Activated CD4-positive, alpha-beta memory T cell treated with anti-CD3 and anti-CD28 coated beads for 36 hours (primary cell): Measurements from ENCODE around the gene CCDC78. TPM values are rescaled to one million over a fixed set of nuclear protein-coding genes. Genes with fewer than 3 reads are reported as not detected.

Experiments
- CTCF ChIA-PET: fragments of 350-600 bp; sonication (Branson Sonifier 250); formaldehyde crosslinking; loops from one replicate; lab custom pipeline; 2021; ENCODE audit warnings: antibody characterized with exemption, inconsistent platforms; lab: Charles Lee
- POLR2A ChIA-PET: fragments of 350-600 bp; sonication (Branson Sonifier 250); formaldehyde crosslinking; loops from one replicate; lab custom pipeline; 2021; ENCODE audit warnings: antibody characterized with exemption; lab: Charles Lee
- DNase-seq: peaks from one replicate; pipeline ENCODE4 v3.0.0-alpha.2; 2020
- H3K27ac Mint-ChIP-seq: one replicate; pipeline ENCODE4 v1.8.0; 2021; ENCODE audit warnings: mixed read lengths
- H3K27me3 Mint-ChIP-seq: one replicate; pipeline ENCODE4 v1.8.0; 2021; ENCODE audit warnings: mixed read lengths
- H3K36me3 Mint-ChIP-seq: one replicate; pipeline ENCODE4 v1.8.0; 2021; ENCODE audit warnings: mixed read lengths
- H3K4me1 Mint-ChIP-seq: one replicate; pipeline ENCODE4 v1.8.0; 2021; ENCODE audit warnings: low read depth, mixed read lengths
- H3K4me3 Mint-ChIP-seq: one replicate; pipeline ENCODE4 v1.8.0; 2021; ENCODE audit warnings: mild to moderate bottlenecking, mixed read lengths
- H3K9me3 Mint-ChIP-seq: one replicate; pipeline ENCODE4 v1.8.0; 2021; ENCODE audit warnings: mixed read lengths
- intact Hi-C: fragments of 100-400 bp; cut with micrococcal nuclease; formaldehyde crosslinking; loops from one replicate; pipeline ENCODE4 v1.15.1; 2023
- total RNA-seq, 2 experiments: library from RNA; stranded (reverse); gene quantifications; one replicate each; pipeline ENCODE4 v1.2.3, GENCODE V29; 2021

Gene CCDC78
- total RNA-seq, 2 experiments from 2014 or later = 3.3 to 4.2 TPM

DNA sequence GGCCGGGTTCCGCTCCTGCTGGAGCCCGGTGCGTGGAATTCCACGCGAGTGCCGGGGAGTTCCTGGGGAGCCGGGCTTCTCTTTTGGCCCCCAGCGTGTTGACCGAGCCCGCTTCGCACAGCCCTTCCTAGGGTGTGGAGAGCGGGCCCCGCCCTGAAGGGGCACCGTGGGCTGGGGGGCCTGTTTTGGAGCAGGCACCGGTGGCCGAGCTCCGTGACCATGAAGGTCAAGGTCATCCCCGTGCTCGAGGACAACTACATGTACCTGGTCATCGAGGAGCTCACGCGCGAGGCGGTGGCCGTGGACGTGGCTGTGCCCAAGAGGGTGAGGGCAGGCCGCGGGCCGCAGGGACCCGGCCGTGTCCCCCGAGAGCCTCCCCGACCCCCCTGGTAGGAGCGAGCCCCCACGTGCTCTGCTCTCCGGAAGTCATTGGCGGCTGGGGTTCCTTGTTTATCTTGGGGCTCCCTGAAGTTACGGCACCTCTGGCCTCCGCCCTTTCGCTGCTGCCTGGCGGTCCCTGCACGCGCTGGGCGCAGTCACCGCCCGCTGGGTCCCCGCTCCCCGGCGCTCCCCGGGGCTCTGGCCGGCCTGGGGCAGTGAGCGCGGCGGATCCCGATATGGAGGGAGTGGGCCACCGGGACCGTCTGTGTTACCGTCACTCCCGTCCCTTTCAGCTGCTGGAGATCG is 1.2 kb upstream of the CCDC78 start:
- ChIA-PET POLR2A (interaction anchor here (1.6 to 3.2 kb wide), 3 partner anchors 12 to 61 kb away, joined by 5 to 9 read pairs (median 8); partner anchors contain the start of genes CHTF18, CIAO3 and RPUSD1), CTCF (interaction anchor here (0.9 to 5.5 kb wide), 3 partner anchors 7 to 58 kb away, joined by 3 to 33 read pairs (median 11); partner anchors contain the start of genes ANTKMT and METRN)
- H3K4me1 Mint-ChIP-seq = no peaks in the 10 kb centered on the region
- H3K27me3 Mint-ChIP-seq = no peaks in the 10 kb centered on the region
- H3K27ac Mint-ChIP-seq = no peak overlapping the region
- DNase-seq = no peak
- no peaks in the 10 kb centered on the region for H3K9me3 Mint-ChIP-seq
- H3K4me3 Mint-ChIP-seq = peak overlapping the region; percentile 48
- H3K36me3 Mint-ChIP-seq = no peaks in the 10 kb centered on the region
- intact Hi-C loops = no loop called here

DNA sequence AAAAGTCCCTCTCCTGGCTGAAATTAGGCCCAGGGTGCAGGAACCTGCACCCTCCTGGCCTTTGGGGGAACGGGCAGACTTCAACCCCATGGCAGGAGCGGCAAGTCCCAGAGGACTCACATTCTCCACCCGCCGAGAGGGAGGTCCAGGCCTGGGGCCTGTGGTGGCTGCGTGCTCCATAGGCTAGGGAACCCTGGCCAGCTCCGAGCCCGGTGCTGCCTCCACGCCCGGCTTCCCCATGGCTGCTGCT is 130 bp downstream of the CCDC78 start:
- Mint-ChIP-seq H3K27me3 (no peaks in the 10 kb centered on the region), H3K27ac (no peak overlapping the region)
- POLR2A ChIA-PET = interaction anchor here (0.6 to 3.2 kb wide), 3 partner anchors 10 to 30 kb away, joined by 3 to 9 read pairs (median 3); no protein-coding TSS in a partner anchor

DNA sequence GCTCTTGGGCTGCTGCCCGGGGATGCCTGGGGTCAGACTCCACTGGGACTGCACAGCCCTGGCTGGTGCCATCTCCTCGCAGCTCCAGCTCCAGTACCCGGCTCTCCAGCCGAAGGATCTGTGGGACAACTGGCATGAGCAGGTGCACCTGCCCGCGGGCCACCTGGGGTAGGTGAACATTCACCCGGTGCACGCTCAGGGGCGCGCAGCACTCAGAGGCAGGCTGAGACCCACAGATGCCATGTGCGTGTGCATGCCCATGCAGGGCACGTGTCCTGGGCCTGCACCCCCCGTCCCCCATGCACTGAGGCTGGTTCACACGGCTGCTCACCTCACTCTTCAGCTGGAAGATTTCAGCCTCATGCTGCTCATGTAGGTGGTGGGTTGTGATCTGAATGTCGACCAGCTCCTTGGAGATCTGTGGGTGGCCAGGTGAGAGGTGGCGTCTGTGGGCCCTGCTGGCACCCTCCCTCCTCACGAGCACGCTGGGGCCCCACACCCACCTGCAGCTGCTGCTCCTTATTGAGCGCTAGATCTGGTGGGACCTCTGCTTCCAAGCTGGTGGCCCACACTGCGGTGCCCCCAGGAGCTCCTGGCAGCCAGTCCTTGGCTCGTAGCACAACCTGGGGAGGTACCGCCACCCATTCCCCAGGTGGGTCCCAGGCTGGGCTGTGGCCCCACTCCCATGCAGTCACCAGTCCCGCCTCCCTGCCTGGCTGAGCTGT is 618 bp downstream of the CCDC78 start:
- H3K4me3 Mint-ChIP-seq = no peak overlapping the region
- intact Hi-C loops = no loop called here
- H3K36me3 Mint-ChIP-seq = no peaks in the 10 kb centered on the region
- ChIA-PET CTCF (interaction anchor here (1.5 to 2.3 kb wide), 4 partner anchors 10 to 16 kb away, joined by 5 to 12 read pairs (median 8); partner anchors contain the start of genes CIAO3 and METRN), POLR2A (interaction anchor here (1.1 to 3.2 kb wide), 3 partner anchors 10 to 30 kb away, joined by 3 to 9 read pairs (median 5); no protein-coding TSS in a partner anchor)
- H3K9me3 Mint-ChIP-seq = no peaks in the 10 kb centered on the region
- no peak overlapping the region for H3K27ac Mint-ChIP-seq
- no peaks in the 10 kb centered on the region for H3K4me1 Mint-ChIP-seq
- H3K27me3 Mint-ChIP-seq = no peaks in the 10 kb centered on the region
- DNase-seq = no peak

More for the DNA sequence above, 130 bp downstream of the CCDC78 start:
- no peak for DNase-seq
- H3K9me3 Mint-ChIP-seq = no peaks in the 10 kb centered on the region
- no peaks in the 10 kb centered on the region for H3K36me3 Mint-ChIP-seq
- H3K4me1 Mint-ChIP-seq = no peaks in the 10 kb centered on the region
- intact Hi-C loops = no loop called here
- no peak overlapping the region for H3K4me3 Mint-ChIP-seq
- CTCF ChIA-PET = interaction anchor here (1.5 to 2.3 kb wide), 4 partner anchors 10 to 15 kb away, joined by 5 to 12 read pairs (median 8); partner anchors contain the start of genes CIAO3 and METRN

DNA sequence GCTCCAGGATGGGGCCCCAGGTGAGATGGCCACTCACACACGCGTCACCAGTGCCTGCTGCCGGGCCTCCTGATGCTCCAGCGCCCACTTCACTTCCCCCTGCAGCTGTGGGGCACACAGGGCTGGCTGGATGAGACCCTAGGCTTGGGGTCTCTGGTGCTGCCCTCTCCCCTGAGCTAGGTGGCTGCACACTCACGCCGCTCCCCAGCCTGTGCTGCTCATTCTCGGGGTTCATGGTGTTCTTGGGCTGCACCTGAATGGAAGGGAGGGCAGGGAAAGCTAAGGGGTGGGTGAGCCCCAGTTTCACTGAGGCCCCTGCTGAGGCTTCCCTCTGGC is 1.2 kb downstream of the CCDC78 start:
- DNase-seq = no peak
- no peaks in the 10 kb centered on the region for H3K27me3 Mint-ChIP-seq
- ChIA-PET CTCF (interaction anchor here (0.6 to 2.3 kb wide), 5 partner anchors 8 to 557 kb away, joined by 3 to 12 read pairs (median 4); partner anchors contain the start of gene METRN), POLR2A (interaction anchor here (1.3 to 3.2 kb wide), 2 partner anchors 9 to 11 kb away, joined by 5 to 9 read pairs; no protein-coding TSS in a partner anchor)
- no peak overlapping the region for H3K4me3 Mint-ChIP-seq
- H3K36me3 Mint-ChIP-seq = no peaks in the 10 kb centered on the region
- no peak overlapping the region for H3K27ac Mint-ChIP-seq
- no peaks in the 10 kb centered on the region for H3K9me3 Mint-ChIP-seq
- intact Hi-C loops = no loop called here
- H3K4me1 Mint-ChIP-seq = peaks cover 4% of the 10 kb centered on the region

DNA sequence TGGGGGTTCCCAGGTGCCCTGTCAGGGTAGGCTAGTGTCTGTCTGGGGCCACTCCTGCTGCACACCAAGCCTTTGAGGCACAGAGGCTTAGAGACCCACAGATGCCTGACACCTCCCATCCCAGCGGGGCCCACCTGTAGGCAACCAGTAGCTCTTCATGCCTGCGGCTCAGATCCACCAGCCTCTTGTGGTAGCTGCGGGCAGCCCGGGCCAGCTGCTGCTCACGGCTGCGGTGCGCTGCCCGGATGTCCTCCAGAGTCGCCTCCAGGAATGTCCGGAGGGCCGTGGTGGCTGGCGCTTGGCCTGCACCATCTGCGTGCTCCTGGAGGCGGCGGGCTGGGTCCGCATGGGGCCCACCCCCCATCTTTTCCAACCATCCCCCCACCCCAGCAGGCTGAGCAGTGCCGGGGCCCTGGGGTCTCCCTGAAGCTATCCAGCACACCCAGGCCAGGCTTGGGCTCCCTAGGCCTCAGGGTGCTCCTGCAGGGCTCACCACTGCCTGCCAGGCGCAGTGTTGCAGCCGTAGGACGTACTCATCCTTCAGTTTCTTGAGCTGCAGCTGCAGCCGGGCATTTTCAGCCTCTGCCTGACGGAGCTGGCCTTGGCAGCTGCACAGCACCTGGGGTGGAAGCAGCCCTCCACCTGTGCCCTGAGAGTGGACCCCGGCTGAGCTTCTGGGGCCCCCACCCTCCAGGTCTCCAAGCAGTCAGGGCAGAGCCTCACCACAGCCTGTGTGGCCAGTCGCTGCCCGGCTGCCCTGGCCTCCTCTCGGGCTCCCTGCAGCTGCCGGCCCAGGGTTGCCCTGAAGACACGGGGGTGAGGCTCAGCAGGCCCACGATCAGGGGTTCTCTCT is 1.8 kb downstream of the CCDC78 start:
- Mint-ChIP-seq H3K36me3 (no peaks in the 10 kb centered on the region), H3K27ac (no peak overlapping the region), H3K4me3 (no peak overlapping the region), H3K4me1 (peaks cover 8% of the 10 kb centered on the region), H3K9me3 (no peaks in the 10 kb centered on the region), H3K27me3 (no peaks in the 10 kb centered on the region)
- intact Hi-C loops = no loop called here
- CTCF ChIA-PET = interaction anchor here (0.6 to 2.3 kb wide), 6 partner anchors 9 to 558 kb away, joined by 3 to 12 read pairs (median 4); partner anchors contain the start of gene METRN
- DNase-seq = no peak
- POLR2A ChIA-PET = interaction anchor here (1.3 to 3.2 kb wide), 2 partner anchors 9 to 12 kb away, joined by 5 to 9 read pairs; no protein-coding TSS in a partner anchor

DNA sequence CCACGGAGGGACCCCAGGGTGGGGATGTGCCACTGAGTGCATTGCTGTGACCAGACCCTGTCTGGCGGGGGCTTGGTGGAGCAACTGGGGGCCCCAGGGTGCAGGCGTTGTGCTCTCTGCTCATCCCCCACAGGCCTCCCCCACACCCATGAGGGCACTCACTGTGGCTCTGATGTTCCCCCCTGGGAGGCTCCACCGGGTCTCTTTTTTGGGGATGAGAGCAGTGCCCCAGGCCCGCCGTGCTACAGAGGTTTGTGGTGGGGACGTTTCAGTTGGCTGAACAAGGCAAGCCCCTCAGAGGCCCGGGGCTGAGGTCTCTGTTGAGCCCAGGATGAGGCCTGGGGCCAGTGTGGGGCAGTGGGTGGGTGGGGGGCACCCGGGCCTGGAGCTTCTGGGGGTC is 2.5 kb downstream of the CCDC78 start:
- H3K27me3 Mint-ChIP-seq = no peaks in the 10 kb centered on the region
- intact Hi-C loops = no loop called here
- H3K27ac Mint-ChIP-seq = no peak overlapping the region
- peaks cover 14% of the 10 kb centered on the region for H3K4me1 Mint-ChIP-seq
- no peak for DNase-seq
- H3K9me3 Mint-ChIP-seq = no peaks in the 10 kb centered on the region
- POLR2A ChIA-PET = no interaction called here
- no peaks in the 10 kb centered on the region for H3K36me3 Mint-ChIP-seq
- CTCF ChIA-PET = interaction anchor here (1.5 kb wide), 2 partner anchors 9 to 12 kb away, joined by 4 read pairs; no protein-coding TSS in a partner anchor
- no peak overlapping the region for H3K4me3 Mint-ChIP-seq

DNA sequence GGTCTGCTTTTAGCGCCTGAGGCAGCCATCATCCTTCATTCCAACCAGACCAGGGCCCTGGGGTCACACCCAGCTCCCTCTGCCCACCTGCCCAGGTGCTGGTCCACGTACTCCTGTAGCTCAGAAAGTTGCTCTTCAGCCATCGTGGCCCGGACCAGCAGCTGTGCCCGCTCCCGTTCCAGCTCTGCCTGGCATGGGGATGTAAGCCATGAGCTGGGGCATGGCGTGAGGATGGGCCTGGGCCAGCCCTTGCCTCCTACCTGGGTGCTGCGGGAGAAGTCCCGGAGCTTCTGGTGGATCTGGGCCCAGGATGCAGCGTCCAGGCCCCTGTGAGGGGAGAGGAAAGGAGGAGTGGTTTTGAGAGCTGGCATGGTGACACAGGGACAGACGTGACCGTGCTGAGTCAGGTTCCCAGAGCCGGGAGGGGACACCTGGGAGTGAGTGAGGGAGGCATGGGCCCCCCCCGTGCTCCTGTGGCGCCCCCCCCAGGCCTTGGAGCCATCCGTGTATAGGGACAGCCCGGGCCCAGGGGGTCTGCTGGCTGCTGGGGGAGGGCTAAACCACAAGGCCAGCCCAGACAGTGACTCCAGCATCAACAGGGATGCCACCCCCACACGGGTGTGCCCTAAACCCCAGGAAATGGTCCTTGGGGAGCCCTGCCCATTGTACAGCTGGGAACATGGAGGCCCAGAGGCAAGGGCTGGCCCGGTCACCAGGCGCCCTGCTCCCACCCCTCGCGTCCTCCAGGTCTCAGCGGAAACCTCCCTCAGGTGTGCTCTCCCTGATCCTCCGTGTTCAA is 3.2 kb downstream of the CCDC78 start:
- no peaks in the 10 kb centered on the region for H3K9me3 Mint-ChIP-seq
- intact Hi-C loops = no loop called here
- POLR2A ChIA-PET = interaction anchor here (2.4 kb wide), 1 partner anchor 12 kb away, joined by 10 read pairs; no protein-coding TSS in a partner anchor
- DNase-seq = no peak
- H3K27me3 Mint-ChIP-seq = no peaks in the 10 kb centered on the region
- no peaks in the 10 kb centered on the region for H3K36me3 Mint-ChIP-seq
- no peak overlapping the region for H3K4me3 Mint-ChIP-seq
- H3K4me1 Mint-ChIP-seq = peaks cover 14% of the 10 kb centered on the region
- CTCF ChIA-PET = interaction anchor here (1.3 to 2.9 kb wide), 4 partner anchors 10 to 18 kb away, joined by 4 to 21 read pairs (median 4); partner anchors contain the start of gene CIAO3
- no peak overlapping the region for H3K27ac Mint-ChIP-seq

DNA sequence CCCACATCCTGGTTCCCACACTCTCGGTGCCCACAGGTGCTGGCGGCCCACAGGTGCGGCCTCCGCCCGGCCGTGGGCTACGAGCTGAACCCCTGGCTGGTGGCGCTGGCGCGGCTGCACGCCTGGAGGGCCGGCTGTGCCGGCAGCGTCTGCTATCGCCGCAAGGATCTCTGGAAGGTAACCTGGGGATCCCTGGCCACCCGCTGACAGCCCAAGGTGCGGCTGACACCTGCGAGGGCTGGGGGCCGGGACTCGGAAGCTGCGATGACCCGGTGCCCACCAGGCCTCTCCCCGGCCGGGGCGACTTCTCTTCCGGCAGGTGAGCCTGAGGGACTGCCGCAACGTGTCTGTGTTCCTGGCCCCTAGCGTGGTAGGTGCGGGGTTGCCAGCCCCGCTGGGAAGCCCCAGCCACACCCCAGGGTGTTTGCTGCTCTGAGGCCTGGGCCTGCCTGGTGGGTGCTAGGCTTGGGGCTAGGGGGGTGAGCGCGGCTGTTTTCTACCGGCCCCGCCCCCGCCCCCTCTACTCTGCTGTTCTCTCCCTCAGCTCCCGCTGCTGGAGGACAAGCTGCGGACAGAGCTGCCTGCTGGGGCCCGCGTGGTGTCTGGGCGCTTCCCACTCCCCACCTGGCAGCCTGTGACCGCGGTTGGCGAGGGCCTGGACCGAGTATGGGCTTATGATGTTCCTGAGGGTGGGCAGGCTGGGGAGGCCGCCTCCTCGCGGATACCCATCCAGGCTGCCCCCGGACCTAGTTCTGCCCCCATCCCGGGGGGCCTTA is 4.3 kb downstream of the CCDC78 start:
- ChIA-PET POLR2A (interaction anchor here (0.8 to 2.6 kb wide), 5 partner anchors 9 to 31 kb away, joined by 3 to 14 read pairs (median 4); partner anchors contain the start of gene CIAO3), CTCF (interaction anchor here (0.6 to 3.0 kb wide), 9 partner anchors 8 to 984 kb away, joined by 3 to 33 read pairs (median 15); partner anchors contain the start of genes CHTF18, CIAO3, MAPK8IP3 and RPUSD1)
- Mint-ChIP-seq H3K9me3 (no peaks in the 10 kb centered on the region), H3K27ac (no peak overlapping the region), H3K27me3 (no peaks in the 10 kb centered on the region), H3K4me3 (no peak overlapping the region), H3K36me3 (no peaks in the 10 kb centered on the region), H3K4me1 (peaks cover 14% of the 10 kb centered on the region)
- intact Hi-C loops = loop anchor here (2.0 kb wide), 1 partner anchor 15 kb away; no protein-coding TSS in a partner anchor
- no peak for DNase-seq

DNA sequence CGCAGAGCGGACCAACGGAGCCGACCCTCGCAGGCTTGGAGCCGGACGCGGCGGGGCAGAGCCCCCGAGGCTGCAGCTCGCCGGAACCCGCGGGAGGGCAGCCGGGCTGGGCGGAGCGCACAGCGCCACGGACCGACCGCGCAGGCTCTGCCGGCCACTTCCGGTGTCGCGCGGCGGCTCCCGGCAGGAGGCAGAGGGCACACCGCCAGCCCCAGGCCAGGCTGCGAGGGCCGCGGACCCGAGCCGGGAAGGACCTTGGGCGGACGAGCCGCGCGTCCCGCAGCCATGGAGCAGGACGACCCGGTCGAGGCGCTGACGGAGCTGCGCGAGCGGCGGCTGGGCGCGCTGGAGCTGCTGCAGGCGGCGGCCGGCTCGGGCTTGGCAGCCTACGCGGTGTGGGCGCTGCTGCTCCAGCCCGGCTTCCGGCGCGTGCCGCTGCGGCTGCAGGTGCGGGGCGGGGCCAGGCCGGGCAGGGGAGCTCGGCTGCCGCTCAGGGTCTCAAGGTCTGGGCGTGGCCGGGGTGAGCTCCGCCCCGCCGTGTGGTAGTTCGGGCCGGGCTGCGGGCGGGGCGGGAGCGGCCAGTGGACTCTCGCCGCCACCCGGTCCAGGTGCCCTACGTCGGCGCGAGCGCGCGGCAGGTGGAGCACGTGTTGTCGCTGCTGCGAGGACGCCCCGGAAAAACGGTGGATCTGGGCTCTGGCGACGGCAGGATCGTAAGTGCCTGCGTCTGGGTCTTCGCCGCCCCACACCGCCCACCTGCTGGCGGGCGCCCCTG is 5.1 kb downstream of the CCDC78 start, which contains the start of gene ANTKMT:
TSS of gene ANTKMT (plus strand) at position 157 of the 775 bp plus-strand sequence. CDS start at position 286, 129 bp downstream.
- peak; percentile 84 for DNase-seq
- ChIA-PET CTCF (interaction anchor here (0.6 to 3.0 kb wide), 10 partner anchors 9 to 985 kb away, joined by 3 to 33 read pairs (median 12); partner anchors contain the start of genes CHTF18, CIAO3, MAPK8IP3 and RHOT2), POLR2A (interaction anchor here (0.8 to 2.6 kb wide), 7 partner anchors 9 to 67 kb away, joined by 3 to 14 read pairs (median 3); partner anchors contain the start of genes CHTF18, CIAO3 and RPUSD1)
- no peaks in the 10 kb centered on the region for H3K36me3 Mint-ChIP-seq
- no peaks in the 10 kb centered on the region for H3K9me3 Mint-ChIP-seq
- intact Hi-C loops = loop anchor here (2.0 kb wide), 1 partner anchor 16 kb away; no protein-coding TSS in a partner anchor
- peaks cover 4% of the 10 kb centered on the region for H3K27me3 Mint-ChIP-seq
- peak within 1 kb of the TSS; percentile 55 for H3K27ac Mint-ChIP-seq
- H3K4me1 Mint-ChIP-seq = peaks cover 17% of the 10 kb centered on the region
- H3K4me3 Mint-ChIP-seq = peak within 1 kb of the TSS; percentile 72
